GM12892 (cell line): ENCODE results near the gene TNFRSF1A.

ENCODE experiments used
- POLR2A ChIP-seq: IDR thresholded peaks from 2 replicates; pipeline ENCODE4 v1.6.1; 2011; ENCODE audit warnings: low read depth, low read length, control low read depth
- POLR2AphosphoS5 ChIP-seq: IDR thresholded peaks from 2 replicates; pipeline ENCODE4 v1.6.1; 2011; ENCODE audit warnings: low read depth, low read length, control low read depth
- TAF1 ChIP-seq: IDR thresholded peaks from 2 replicates; pipeline ENCODE4 v1.6.1; 2011; ENCODE audit warnings: low read depth, mild to moderate bottlenecking, control low read depth, low read length, borderline replicate concordance

DNA sequence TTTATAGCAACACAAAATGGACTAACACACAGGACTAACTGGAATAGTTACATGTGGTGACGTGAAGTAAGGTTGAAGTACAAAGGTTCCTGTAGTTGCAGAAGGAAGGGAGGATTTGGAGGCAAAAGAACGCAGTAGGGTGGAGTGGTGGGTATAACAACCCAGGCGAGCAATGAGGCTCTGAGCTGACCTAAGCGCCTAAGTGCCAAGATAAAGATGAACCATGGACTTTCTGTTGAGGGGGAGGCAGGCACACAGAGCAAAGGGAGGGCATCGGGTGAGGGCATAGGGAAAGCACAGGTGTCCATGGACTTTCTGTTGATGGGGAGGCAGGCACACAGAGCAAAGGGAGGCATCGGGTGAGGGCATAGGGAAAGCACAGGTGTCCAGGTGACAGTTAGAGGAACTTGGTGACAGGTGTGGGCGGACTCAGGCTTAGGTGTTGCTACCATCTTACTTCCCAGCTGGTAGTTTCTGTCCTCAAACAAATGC, 18.2 kb upstream of the TNFRSF1A start:
- TF ChIP-seq POLR2A: no peak
- no peak for TF ChIP-seq POLR2AphosphoS5
- no peak for TF ChIP-seq TAF1
